ENCODE data around the gene SURF2. TPM values are rescaled to one million over a fixed set of nuclear protein-coding genes. Genes with fewer than 3 reads are reported as not detected.

Gene SURF2
- total and polyA plus RNA-seq, 9 of the 15 experiments (the other 6 are each of a cell fraction or from before 2014, with no cell fraction given): 5.5 to 82.5 (median 21.3) TPM

DNA sequence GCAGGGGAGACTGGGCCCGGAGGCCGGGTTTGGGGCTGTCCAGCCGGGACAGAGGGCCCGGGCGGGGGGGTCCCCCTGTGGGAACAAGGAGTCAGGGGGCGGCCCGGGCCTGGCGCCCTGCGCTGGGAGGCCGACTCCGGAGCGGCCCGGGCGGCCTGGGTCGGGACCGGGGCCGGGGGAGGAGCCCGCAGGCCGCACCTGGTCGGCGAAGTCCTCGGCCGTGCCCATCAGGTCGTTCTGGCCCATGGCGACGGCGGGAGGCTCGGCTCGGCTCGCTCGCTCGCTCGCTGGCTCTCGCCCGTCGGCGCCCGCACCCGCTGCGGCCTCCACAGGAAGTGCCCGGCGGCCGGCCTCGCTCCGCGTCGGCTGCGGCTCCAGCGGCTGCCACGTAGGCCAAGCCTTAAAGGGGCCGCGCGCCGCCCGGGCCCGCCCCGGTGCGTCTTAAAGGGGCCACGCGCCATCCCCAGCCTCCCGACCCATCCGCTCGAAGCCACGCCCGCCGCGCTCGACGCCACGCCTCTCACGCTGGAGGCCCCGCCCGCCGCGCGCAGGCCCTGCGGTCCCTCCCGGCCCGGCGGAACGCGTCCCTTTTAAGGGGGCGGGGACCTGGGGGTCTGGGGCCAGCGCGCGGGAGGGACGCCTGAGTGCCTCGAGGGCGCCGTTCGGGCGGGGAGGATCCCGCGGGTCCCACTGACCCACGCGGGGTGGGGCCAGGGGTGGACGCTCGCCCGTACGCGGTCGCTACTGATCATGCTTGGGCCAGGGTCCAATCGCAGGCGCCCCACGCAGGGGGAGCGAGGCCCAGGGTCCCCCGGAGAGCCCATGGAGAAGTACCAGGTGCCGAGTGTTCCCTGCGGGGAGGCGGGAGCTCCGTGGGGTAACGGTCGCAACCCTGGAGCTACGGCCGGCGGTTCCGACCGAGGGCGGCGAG lies 19.6 kb downstream of the SURF2 start, which contains the start of the genes STKLD1 and SURF4 (continued):
- TF ChIP-seq, protein P1, sequence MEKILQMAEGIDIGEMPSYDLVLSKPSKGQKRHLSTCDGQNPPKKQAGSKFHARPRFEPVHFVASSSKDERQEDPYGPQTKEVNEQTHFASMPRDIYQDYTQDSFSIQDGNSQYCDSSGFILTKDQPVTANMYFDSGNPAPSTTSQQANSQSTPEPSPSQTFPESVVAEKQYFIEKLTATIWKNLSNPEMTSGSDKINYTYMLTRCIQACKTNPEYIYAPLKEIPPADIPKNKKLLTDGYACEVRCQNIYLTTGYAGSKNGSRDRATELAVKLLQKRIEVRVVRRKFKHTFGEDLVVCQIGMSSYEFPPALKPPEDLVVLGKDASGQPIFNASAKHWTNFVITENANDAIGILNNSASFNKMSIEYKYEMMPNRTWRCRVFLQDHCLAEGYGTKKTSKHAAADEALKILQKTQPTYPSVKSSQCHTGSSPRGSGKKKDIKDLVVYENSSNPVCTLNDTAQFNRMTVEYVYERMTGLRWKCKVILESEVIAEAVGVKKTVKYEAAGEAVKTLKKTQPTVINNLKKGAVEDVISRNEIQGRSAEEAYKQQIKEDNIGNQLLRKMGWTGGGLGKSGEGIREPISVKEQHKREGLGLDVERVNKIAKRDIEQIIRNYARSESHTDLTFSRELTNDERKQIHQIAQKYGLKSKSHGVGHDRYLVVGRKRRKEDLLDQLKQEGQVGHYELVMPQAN (IDR thresholded peaks at IDR 0.05; ENCODE audit: borderline replicate concordance): 0 out of 2 replicates have a peak, but pooled peaks have one; percentile 18
- TF ChIP-seq E2F3 (CRISPR knock-in tag; IDR thresholded peaks at IDR 0.05) (no peak), ZNF121 (CRISPR knock-in tag; conservative IDR thresholded peaks at IDR 0.05) (no peak), ZBTB8A (IDR thresholded peaks at IDR 0.05; ENCODE audit: partially characterized antibody) (no peak), SREBF2 (CRISPR knock-in tag; IDR thresholded peaks at IDR 0.05) (no peak), MECOM (CRISPR knock-in tag; IDR thresholded peaks at IDR 0.05) (no peak), HNRNPH1 (optimal IDR thresholded peaks at IDR 0.05; ENCODE audit: low read depth, low read length) (no peak), ADNP (tag; IDR thresholded peaks at IDR 0.05) (no peak), PHTF2 (CRISPR knock-in tag; IDR thresholded peaks at IDR 0.05) (no peak), ZKSCAN3 (CRISPR knock-in tag; IDR thresholded peaks at IDR 0.05) (no peak), NCOA2 (IDR thresholded peaks at IDR 0.05; ENCODE audit: partially characterized antibody in 2 of 2) (no peak), MEIS2 (IDR thresholded peaks at IDR 0.05; ENCODE audit: partially characterized antibody) (no peak), POLR2A (conservative IDR thresholded peaks at IDR 0.05) (peak; percentile 58; the same call in 1 of the 2 replicates), EHMT2 (IDR thresholded peaks at IDR 0.05) (no peak), TRIM24 (IDR thresholded peaks at IDR 0.05) (no peak)
- TF ChIP-seq, protein P2, sequence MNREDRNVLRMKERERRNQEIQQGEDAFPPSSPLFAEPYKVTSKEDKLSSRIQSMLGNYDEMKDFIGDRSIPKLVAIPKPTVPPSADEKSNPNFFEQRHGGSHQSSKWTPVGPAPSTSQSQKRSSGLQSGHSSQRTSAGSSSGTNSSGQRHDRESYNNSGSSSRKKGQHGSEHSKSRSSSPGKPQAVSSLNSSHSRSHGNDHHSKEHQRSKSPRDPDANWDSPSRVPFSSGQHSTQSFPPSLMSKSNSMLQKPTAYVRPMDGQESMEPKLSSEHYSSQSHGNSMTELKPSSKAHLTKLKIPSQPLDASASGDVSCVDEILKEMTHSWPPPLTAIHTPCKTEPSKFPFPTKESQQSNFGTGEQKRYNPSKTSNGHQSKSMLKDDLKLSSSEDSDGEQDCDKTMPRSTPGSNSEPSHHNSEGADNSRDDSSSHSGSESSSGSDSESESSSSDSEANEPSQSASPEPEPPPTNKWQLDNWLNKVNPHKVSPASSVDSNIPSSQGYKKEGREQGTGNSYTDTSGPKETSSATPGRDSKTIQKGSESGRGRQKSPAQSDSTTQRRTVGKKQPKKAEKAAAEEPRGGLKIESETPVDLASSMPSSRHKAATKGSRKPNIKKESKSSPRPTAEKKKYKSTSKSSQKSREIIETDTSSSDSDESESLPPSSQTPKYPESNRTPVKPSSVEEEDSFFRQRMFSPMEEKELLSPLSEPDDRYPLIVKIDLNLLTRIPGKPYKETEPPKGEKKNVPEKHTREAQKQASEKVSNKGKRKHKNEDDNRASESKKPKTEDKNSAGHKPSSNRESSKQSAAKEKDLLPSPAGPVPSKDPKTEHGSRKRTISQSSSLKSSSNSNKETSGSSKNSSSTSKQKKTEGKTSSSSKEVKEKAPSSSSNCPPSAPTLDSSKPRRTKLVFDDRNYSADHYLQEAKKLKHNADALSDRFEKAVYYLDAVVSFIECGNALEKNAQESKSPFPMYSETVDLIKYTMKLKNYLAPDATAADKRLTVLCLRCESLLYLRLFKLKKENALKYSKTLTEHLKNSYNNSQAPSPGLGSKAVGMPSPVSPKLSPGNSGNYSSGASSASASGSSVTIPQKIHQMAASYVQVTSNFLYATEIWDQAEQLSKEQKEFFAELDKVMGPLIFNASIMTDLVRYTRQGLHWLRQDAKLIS (CRISPR knock-in tag; IDR thresholded peaks at IDR 0.05): no peak; the same call in 1 of the 2 replicates
- TF ChIP-seq, protein P3, sequence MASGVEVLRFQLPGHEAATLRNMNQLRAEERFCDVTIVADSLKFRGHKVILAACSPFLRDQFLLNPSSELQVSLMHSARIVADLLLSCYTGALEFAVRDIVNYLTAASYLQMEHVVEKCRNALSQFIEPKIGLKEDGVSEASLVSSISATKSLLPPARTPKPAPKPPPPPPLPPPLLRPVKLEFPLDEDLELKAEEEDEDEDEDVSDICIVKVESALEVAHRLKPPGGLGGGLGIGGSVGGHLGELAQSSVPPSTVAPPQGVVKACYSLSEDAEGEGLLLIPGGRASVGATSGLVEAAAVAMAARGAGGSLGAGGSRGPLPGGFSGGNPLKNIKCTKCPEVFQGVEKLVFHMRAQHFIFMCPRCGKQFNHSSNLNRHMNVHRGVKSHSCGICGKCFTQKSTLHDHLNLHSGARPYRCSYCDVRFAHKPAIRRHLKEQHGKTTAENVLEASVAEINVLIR (CRISPR knock-in tag; IDR thresholded peaks at IDR 0.05): peak; percentile 51; the same call in 1 of the 2 replicates
- TF ChIP-seq, protein P4, sequence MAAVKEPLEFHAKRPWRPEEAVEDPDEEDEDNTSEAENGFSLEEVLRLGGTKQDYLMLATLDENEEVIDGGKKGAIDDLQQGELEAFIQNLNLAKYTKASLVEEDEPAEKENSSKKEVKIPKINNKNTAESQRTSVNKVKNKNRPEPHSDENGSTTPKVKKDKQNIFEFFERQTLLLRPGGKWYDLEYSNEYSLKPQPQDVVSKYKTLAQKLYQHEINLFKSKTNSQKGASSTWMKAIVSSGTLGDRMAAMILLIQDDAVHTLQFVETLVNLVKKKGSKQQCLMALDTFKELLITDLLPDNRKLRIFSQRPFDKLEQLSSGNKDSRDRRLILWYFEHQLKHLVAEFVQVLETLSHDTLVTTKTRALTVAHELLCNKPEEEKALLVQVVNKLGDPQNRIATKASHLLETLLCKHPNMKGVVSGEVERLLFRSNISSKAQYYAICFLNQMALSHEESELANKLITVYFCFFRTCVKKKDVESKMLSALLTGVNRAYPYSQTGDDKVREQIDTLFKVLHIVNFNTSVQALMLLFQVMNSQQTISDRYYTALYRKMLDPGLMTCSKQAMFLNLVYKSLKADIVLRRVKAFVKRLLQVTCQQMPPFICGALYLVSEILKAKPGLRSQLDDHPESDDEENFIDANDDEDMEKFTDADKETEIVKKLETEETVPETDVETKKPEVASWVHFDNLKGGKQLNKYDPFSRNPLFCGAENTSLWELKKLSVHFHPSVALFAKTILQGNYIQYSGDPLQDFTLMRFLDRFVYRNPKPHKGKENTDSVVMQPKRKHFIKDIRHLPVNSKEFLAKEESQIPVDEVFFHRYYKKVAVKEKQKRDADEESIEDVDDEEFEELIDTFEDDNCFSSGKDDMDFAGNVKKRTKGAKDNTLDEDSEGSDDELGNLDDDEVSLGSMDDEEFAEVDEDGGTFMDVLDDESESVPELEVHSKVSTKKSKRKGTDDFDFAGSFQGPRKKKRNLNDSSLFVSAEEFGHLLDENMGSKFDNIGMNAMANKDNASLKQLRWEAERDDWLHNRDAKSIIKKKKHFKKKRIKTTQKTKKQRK (IDR thresholded peaks at IDR 0.05; ENCODE audit: borderline replicate concordance, low read depth, low read length): no peak
